ENCODE data around the gene IMMP2L.

DNA sequence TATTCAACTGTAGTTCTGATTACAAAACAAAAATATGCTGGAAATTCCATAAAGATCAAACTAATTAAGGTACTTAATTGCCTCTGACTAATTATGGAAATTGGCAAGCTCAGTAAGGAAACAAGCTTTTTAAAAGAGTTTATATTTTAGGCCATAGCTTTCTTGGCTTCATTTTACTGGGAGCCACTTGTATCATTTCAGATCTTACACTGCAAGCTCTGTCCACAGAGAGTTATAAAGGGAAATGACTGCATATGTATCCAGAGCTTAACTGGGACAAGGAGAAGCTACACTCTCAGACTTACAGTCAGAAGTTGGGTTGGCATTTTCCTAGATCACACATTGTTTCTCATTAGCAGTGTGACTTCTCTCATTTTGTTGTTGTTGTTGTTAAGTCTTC lies 379.0 kb downstream of the IMMP2L start:
- TF ChIP-seq, protein P1, sequence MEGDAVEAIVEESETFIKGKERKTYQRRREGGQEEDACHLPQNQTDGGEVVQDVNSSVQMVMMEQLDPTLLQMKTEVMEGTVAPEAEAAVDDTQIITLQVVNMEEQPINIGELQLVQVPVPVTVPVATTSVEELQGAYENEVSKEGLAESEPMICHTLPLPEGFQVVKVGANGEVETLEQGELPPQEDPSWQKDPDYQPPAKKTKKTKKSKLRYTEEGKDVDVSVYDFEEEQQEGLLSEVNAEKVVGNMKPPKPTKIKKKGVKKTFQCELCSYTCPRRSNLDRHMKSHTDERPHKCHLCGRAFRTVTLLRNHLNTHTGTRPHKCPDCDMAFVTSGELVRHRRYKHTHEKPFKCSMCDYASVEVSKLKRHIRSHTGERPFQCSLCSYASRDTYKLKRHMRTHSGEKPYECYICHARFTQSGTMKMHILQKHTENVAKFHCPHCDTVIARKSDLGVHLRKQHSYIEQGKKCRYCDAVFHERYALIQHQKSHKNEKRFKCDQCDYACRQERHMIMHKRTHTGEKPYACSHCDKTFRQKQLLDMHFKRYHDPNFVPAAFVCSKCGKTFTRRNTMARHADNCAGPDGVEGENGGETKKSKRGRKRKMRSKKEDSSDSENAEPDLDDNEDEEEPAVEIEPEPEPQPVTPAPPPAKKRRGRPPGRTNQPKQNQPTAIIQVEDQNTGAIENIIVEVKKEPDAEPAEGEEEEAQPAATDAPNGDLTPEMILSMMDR (IDR thresholded peaks at IDR 0.05): no peak
- no peak for TF ChIP-seq POLR2A (IDR thresholded peaks at IDR 0.05; ENCODE audit: low read depth)

Measured in esophagus muscularis mucosa (tissue), 3 donors.